ENCODE measurements around the gene EDAR. TPM values are rescaled to one million over a fixed set of nuclear protein-coding genes. Genes with fewer than 3 reads are reported as not detected.

Gene EDAR
- total RNA-seq, 6 experiments from 2014 or later = 0.06 to 1.6 (median 0.28) TPM

DNA sequence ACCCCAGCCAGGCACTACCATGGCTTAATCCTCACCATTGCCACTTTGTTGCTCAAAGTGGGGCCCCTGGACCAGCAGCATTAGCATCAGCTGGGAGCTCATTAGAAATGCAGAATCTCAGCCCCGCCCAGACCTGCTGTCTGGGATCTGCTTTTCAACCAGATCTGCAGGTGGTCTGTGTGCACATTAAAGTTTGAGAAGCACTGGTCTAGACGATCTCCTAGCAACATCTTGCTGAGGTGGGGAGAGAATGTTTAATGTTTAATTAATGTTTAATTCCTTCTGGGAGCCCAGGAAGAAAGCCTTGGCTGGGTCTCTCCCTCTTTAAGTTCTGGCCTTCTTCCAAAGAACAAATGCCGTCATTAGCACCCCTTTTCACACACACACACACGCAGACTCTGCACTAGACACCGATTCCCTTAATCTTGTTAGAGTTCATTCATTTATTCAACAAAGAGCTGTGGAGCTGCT, 53.7 kb downstream of the EDAR start:
- Histone ChIP-seq H3K4me3 (no peak overlapping the region), H3K4me1 (no peaks in the 10 kb centered on the region), H3K27ac (no peak overlapping the region), H3K36me3 (no peaks in the 10 kb centered on the region), H3K27me3 (no peaks in the 10 kb centered on the region), H3K9me3 (no peaks in the 10 kb centered on the region)
- no peak for DNase-seq
- 72% methylated on average over 3 of the region's 5 CpGs for WGBS (ENCODE audit: insufficient coverage, low coverage, low lambda C conversion rate, missing lambda C conversion rate)
- no peak for ATAC-seq
- intact Hi-C loops (cut with DNase I) = no loop called here
- TF ChIP-seq, protein P1, sequence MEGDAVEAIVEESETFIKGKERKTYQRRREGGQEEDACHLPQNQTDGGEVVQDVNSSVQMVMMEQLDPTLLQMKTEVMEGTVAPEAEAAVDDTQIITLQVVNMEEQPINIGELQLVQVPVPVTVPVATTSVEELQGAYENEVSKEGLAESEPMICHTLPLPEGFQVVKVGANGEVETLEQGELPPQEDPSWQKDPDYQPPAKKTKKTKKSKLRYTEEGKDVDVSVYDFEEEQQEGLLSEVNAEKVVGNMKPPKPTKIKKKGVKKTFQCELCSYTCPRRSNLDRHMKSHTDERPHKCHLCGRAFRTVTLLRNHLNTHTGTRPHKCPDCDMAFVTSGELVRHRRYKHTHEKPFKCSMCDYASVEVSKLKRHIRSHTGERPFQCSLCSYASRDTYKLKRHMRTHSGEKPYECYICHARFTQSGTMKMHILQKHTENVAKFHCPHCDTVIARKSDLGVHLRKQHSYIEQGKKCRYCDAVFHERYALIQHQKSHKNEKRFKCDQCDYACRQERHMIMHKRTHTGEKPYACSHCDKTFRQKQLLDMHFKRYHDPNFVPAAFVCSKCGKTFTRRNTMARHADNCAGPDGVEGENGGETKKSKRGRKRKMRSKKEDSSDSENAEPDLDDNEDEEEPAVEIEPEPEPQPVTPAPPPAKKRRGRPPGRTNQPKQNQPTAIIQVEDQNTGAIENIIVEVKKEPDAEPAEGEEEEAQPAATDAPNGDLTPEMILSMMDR (IDR thresholded peaks at IDR 0.05) = no peak
- TF ChIP-seq POLR2A (IDR thresholded peaks at IDR 0.05) = no peak

DNA sequence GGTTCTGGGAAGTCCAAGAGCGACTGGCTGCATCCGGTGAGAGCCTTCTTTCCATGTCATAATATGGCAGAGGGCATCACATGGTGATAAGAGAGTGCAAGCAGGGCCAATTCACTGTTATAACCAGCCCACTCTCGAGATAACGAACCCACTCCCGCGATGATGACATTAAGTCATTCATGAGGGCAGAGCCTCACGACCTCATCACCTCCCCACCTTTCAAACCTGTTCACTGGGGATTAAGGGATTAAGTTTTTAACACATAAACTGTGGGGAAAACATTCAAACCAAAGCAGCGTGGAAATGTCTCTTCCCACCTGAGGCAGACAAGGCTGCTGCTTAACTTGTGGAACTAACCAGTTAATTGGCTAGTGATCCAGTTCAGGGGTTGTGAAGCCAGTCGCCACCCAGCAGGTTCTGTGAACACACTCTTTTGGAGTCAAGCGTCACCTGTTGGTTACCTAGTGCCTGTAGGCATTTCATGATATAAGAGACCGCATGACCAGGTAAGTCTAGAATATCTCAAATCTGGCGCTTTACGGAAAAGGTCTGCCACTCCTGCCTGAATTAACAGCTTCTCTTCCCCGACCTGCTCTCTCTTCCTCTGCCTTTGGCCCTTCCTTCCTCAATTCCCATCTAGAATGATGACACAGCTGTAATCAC, 54.3 kb downstream of the EDAR start:
- intact Hi-C loops (cut with DNase I) = no loop called here
- H3K4me1 ChIP-seq = no peaks in the 10 kb centered on the region
- no peak for TF ChIP-seq POLR2A (IDR thresholded peaks at IDR 0.05)
- TF ChIP-seq, protein P1 (IDR thresholded peaks at IDR 0.05) = no peak
- no peaks in the 10 kb centered on the region for H3K27me3 ChIP-seq
- no peak overlapping the region for H3K4me3 ChIP-seq
- H3K36me3 ChIP-seq = no peaks in the 10 kb centered on the region
- H3K9me3 ChIP-seq = no peaks in the 10 kb centered on the region
- no peak for DNase-seq
- ATAC-seq = no peak
- WGBS (ENCODE audit: insufficient coverage, low coverage, low lambda C conversion rate, missing lambda C conversion rate) = 75% methylated on average over 7 of the region's 14 CpGs
- H3K27ac ChIP-seq = no peak overlapping the region

DNA sequence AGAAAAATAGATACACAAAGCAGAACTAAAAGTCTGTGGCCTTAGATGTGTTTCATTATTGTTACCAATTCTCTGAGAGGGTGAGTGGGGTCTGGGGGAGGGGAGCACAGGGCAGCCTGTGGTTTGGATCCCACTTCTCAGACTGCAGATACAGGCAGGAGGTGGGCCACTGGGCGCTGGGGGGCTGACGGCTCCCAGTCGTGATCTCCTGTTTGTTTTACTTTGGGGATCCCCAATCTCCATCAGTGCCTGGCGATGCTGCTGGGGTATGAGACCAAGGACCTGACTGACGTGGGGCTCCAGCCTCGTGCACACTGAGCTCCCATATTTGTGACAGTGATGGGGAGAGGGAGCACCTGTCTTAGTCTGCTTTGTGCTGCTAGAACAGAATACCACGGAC, 54.9 kb downstream of the EDAR start:
- WGBS (ENCODE audit: insufficient coverage, low coverage, low lambda C conversion rate, missing lambda C conversion rate) = no CpG with 5 or more reads among the region's 7 CpGs
- H3K4me1 ChIP-seq = no peaks in the 10 kb centered on the region
- intact Hi-C loops (cut with DNase I) = no loop called here
- no peaks in the 10 kb centered on the region for H3K27me3 ChIP-seq
- no peak overlapping the region for H3K27ac ChIP-seq
- no peaks in the 10 kb centered on the region for H3K9me3 ChIP-seq
- DNase-seq (no peak), ATAC-seq (no peak)
- no peak overlapping the region for H3K4me3 ChIP-seq
- no peaks in the 10 kb centered on the region for H3K36me3 ChIP-seq
- TF ChIP-seq, protein P1 (IDR thresholded peaks at IDR 0.05) = no peak
- TF ChIP-seq POLR2A (IDR thresholded peaks at IDR 0.05) = no peak

DNA sequence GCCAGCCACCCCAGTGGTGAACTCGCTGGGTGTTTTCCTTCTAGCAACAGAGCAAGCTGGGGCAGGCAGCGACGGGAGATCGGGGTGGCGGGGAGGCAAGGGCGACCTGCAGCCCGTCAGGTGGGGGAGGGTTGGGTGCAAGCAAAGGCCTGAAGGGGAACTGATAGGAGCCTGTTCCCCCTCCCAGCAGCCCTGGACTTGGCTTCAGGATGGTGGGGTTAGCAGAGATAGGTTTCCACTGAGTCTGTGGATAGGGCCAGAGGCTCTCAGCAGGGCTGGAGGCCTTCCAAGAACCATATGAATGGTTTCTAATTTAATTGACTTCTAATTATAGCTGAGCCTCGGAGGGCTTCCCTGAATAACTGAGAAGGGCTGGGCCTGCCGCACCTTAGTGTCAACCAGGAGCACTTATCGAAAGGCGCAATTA, 55.3 kb downstream of the EDAR start:
- Histone ChIP-seq H3K36me3 (no peaks in the 10 kb centered on the region), H3K9me3 (no peaks in the 10 kb centered on the region), H3K4me3 (no peak overlapping the region), H3K27me3 (no peaks in the 10 kb centered on the region), H3K4me1 (no peaks in the 10 kb centered on the region), H3K27ac (no peak overlapping the region)
- no peak for DNase-seq
- intact Hi-C loops (cut with DNase I) = no loop called here
- WGBS (ENCODE audit: insufficient coverage, low coverage, low lambda C conversion rate, missing lambda C conversion rate) = 90% methylated on average over 9 of the region's 11 CpGs
- TF ChIP-seq, protein P1 (IDR thresholded peaks at IDR 0.05) = no peak
- TF ChIP-seq POLR2A (IDR thresholded peaks at IDR 0.05) = no peak
- ATAC-seq = no peak
